ENCODE results near the gene FAM185A. TPM values are rescaled to one million over a fixed set of nuclear protein-coding genes. Genes with fewer than 3 reads are reported as not detected.

FAM185A gene
- total and polyA plus RNA-seq, 2 of the 13 experiments (the other 11 are each of a cell fraction or from before 2014, with no cell fraction given) = 5.0 to 11.6 TPM

GRCh38 chr7:102843850-102844249 is 95.1 kb downstream of the FAM185A start:
- Histone ChIP-seq H4K20me1 (ENCODE audit: insufficient read depth, low read length) (no peaks in the 10 kb centered on the region), H3K4me1 (ENCODE audit: insufficient read depth, low read length) (peaks cover 31% of the 10 kb centered on the region), H3K9ac (ENCODE audit: insufficient read depth, low read depth, low read length) (no peak overlapping the region), H3K36me3 (replicated peaks in 1 of 2; ENCODE audit: control insufficient read depth in 1 of 2, insufficient read depth in 2 of 2, low read length in 2 of 2) (no peaks in the 10 kb centered on the region), H3K27me3 (ENCODE audit: control insufficient read depth in 1 of 2, insufficient read depth in 2 of 2, low read length in 2 of 2) (no peaks in the 10 kb centered on the region), H3K27ac (ENCODE audit: extremely low read length, insufficient read depth, low read length) (no peak overlapping the region), H3K4me2 (ENCODE audit: low read depth, low read length) (no peak overlapping the region), H3K4me3 (replicated peaks in 1 of 3; ENCODE audit: insufficient read depth in 1 of 3, low read depth in 2 of 3, low read length in 3 of 3) (no peak overlapping the region), H2AFZ (ENCODE audit: low read length) (no peak overlapping the region), H3K9me3 (ENCODE audit: low read length) (no peaks in the 10 kb centered on the region), H3K79me2 (ENCODE audit: insufficient read depth, low read length) (no peaks in the 10 kb centered on the region)
- DNase-seq (ENCODE audit: low spot score) = no peak
- in situ Hi-C loops (cut with HindIII; ENCODE audit: extremely low pct_ligation_motif_present, low pct_unique_long_range_greater_than_20kb) (no loop called here), intact Hi-C loops (cut with micrococcal nuclease; ENCODE audit: unreplicated experiment) (no loop called here)
- CTCF ChIA-PET (ENCODE audit: low intra/inter-chr PET ratio, low total read pairs) = no interaction called here
- no TSS peak for BruUV-seq (replicated peaks)
- no peak for ATAC-seq
- no peak for FAIRE-seq
- TF ChIP-seq SP140L (CRISPR knock-in tag; IDR thresholded peaks at IDR 0.05; ENCODE audit: borderline replicate concordance) (no peak), NR3C1 (CRISPR knock-in tag; IDR thresholded peaks at IDR 0.05) (no peak)
- WGBS (ENCODE audit: low lambda C conversion rate) = 94% methylated on average over 3 of the region's 3 CpGs
- POLR2A ChIA-PET = no interaction called here

- no peak overlapping the region for H3K9ac ChIP-seq (ENCODE audit: insufficient read depth, low read depth, low read length)
- CTCF ChIA-PET (ENCODE audit: low intra/inter-chr PET ratio, low total read pairs) = no interaction called here
- FAIRE-seq = no peak
- H3K36me3 ChIP-seq (replicated peaks in 1 of 2; ENCODE audit: control insufficient read depth in 1 of 2, insufficient read depth in 2 of 2, low read length in 2 of 2) = no peaks in the 10 kb centered on the region
- no TSS peak for BruUV-seq (replicated peaks)
- H3K4me3 ChIP-seq (replicated peaks in 1 of 3; ENCODE audit: insufficient read depth in 1 of 3, low read depth in 2 of 3, low read length in 3 of 3) = no peak overlapping the region
- POLR2A ChIA-PET = no interaction called here
- no peaks in the 10 kb centered on the region for H3K79me2 ChIP-seq (ENCODE audit: insufficient read depth, low read length)
- no peak overlapping the region for H3K27ac ChIP-seq (ENCODE audit: extremely low read length, insufficient read depth, low read length)
- no peaks in the 10 kb centered on the region for H4K20me1 ChIP-seq (ENCODE audit: insufficient read depth, low read length)
- no peak overlapping the region for H3K4me2 ChIP-seq (ENCODE audit: low read depth, low read length)
- no peak for DNase-seq (ENCODE audit: low spot score)
- no peak for ATAC-seq
- 93% methylated on average over 2 of the region's 2 CpGs for WGBS (ENCODE audit: low lambda C conversion rate)
- H3K27me3 ChIP-seq (ENCODE audit: control insufficient read depth in 1 of 2, insufficient read depth in 2 of 2, low read length in 2 of 2) = no peaks in the 10 kb centered on the region
- intact Hi-C loops (cut with micrococcal nuclease; ENCODE audit: unreplicated experiment) = no loop called here
- peaks cover 19% of the 10 kb centered on the region for H3K4me1 ChIP-seq (ENCODE audit: insufficient read depth, low read length)
- no peaks in the 10 kb centered on the region for H3K9me3 ChIP-seq (ENCODE audit: low read length)
- in situ Hi-C loops (cut with HindIII; ENCODE audit: extremely low pct_ligation_motif_present, low pct_unique_long_range_greater_than_20kb) = no loop called here
- H2AFZ ChIP-seq (ENCODE audit: low read length) = no peak overlapping the region
- TF ChIP-seq THAP9 (CRISPR knock-in tag; IDR thresholded peaks at IDR 0.05; ENCODE audit: borderline replicate concordance) (no peak), TAF1 (CRISPR knock-in tag; IDR thresholded peaks at IDR 0.05) (no peak), ZNF780A (CRISPR knock-in tag; IDR thresholded peaks at IDR 0.05) (no peak), ZBTB49 (CRISPR knock-in tag; IDR thresholded peaks at IDR 0.05; ENCODE audit: borderline replicate concordance) (no peak), ZEB1 (IDR thresholded peaks at IDR 0.05; ENCODE audit: insufficient replicate concordance, low read depth) (no peak), ZNF251 (CRISPR knock-in tag; IDR thresholded peaks at IDR 0.05) (no peak), HDAC2 (CRISPR knock-in tag; IDR thresholded peaks at IDR 0.05) (no peak), GATAD2A (CRISPR knock-in tag; IDR thresholded peaks at IDR 0.05) (no peak), TSC22D2 (CRISPR knock-in tag; IDR thresholded peaks at IDR 0.05; ENCODE audit: borderline replicate concordance) (no peak)
Observed at GRCh38 chr7:102845346-102845745, 96.5 kb downstream of the FAM185A start.

Measured in HepG2 (cell line).